CD8-positive, alpha-beta memory T cell (primary cell): Measurements from ENCODE around the gene PTPN4. TPM values are rescaled to one million over a fixed set of nuclear protein-coding genes. Genes with fewer than 3 reads are reported as not detected.

Experiments
- CTCF ChIA-PET: fragments of 350-600 bp; sonication (Branson Sonifier 250); formaldehyde crosslinking; loops from one replicate; lab custom pipeline; 2021; ENCODE audit warnings: antibody characterized with exemption; lab: Charles Lee
- POLR2A ChIA-PET: fragments of 350-600 bp; sonication (Branson Sonifier 250); formaldehyde crosslinking; loops from one replicate; lab custom pipeline; 2021; ENCODE audit warnings: antibody characterized with exemption; lab: Charles Lee
- DNase-seq, 5 donors: peaks; one replicate each; pipeline versions ENCODE4 v3.0.0 to v3.0.0-alpha.2; 2020 to 2022; ENCODE audit warnings: mixed read lengths in 1 of 5
- H3K27ac ChIP-seq: one replicate; pipeline ENCODE4 v1.7.0; 2013; ENCODE audit warnings: low read depth, mild to moderate bottlenecking, low read length, moderate library complexity
- H3K27me3 ChIP-seq: 2 replicates; pipeline ENCODE4 v1.7.0; 2013; ENCODE audit warnings: low read length, mild to moderate bottlenecking; ENCODE audit not compliant: insufficient read depth, poor library complexity, severe bottlenecking
- H3K36me3 ChIP-seq: 2 replicates; pipeline ENCODE4 v1.7.0; 2013; ENCODE audit warnings: mild to moderate bottlenecking, low read length, moderate library complexity; ENCODE audit not compliant: insufficient read depth
- H3K4me1 ChIP-seq: 2 replicates; pipeline ENCODE4 v1.7.0; 2013; ENCODE audit warnings: mild to moderate bottlenecking, low read length, moderate library complexity; ENCODE audit not compliant: insufficient read depth
- H3K4me3 ChIP-seq: 2 replicates; pipeline ENCODE4 v1.7.0; 2013; ENCODE audit warnings: mild to moderate bottlenecking, low read length
- H3K9me3 ChIP-seq: 2 replicates; pipeline ENCODE4 v1.7.0; 2013; ENCODE audit warnings: mild to moderate bottlenecking, low read length
- H3K27ac Mint-ChIP-seq, 8 donors: one replicate each; pipeline ENCODE4 v1.8.0; 2020 to 2021; ENCODE audit warnings: mixed read lengths in 8 of 8, mild to moderate bottlenecking in 6 of 8, inconsistent platforms in 3 of 8, moderate library complexity in 3 of 8
- H3K27me3 Mint-ChIP-seq, 2 donors: one replicate each; pipeline ENCODE4 v1.8.0; 2020 to 2021; ENCODE audit warnings: mixed read lengths in 2 of 2, mild to moderate bottlenecking in 1 of 2, moderate library complexity in 1 of 2
- H3K36me3 Mint-ChIP-seq, 3 donors: one replicate each; pipeline ENCODE4 v1.8.0; 2020 to 2021; ENCODE audit warnings: mixed read lengths in 3 of 3, inconsistent platforms in 1 of 3, mild to moderate bottlenecking in 1 of 3
- H3K4me1 Mint-ChIP-seq, 3 donors: one replicate each; pipeline ENCODE4 v1.8.0; 2020 to 2021; ENCODE audit warnings: mixed read lengths in 3 of 3, inconsistent platforms in 1 of 3, mild to moderate bottlenecking in 1 of 3
- H3K4me3 Mint-ChIP-seq, 7 donors: one replicate each; pipeline ENCODE4 v1.8.0; 2020 to 2021; ENCODE audit warnings: mixed read lengths in 7 of 7, mild to moderate bottlenecking in 6 of 7, moderate library complexity in 4 of 7, inconsistent platforms in 2 of 7
- H3K9me3 Mint-ChIP-seq, 5 donors: one replicate each; pipeline ENCODE4 v1.8.0; 2020 to 2022; ENCODE audit warnings: mixed read lengths in 5 of 5, mild to moderate bottlenecking in 3 of 5, moderate library complexity in 2 of 5, inconsistent platforms in 1 of 5
- polyA plus RNA-seq: library from polyadenylated mRNA; unstranded; fragments of 300-500 nt; fragmentation: Illumina TruSeq; gene quantifications from one replicate; pipeline ENCODE4 v1.2.3, GENCODE V29; 2021
- total RNA-seq, 2 experiments: library from RNA; stranded (reverse); gene quantifications; one replicate each; pipeline ENCODE4 v1.2.3, GENCODE V29; 2021

PTPN4 gene
- total and polyA plus RNA-seq, 3 experiments from 2014 or later = 29.0 to 161 (median 34.2) TPM

- no peak overlapping the region for H3K4me3 Mint-ChIP-seq
- CTCF ChIA-PET = interaction anchor here (0.9 to 1.2 kb wide), 3 partner anchors 11 to 22 kb away, joined by 3 to 5 read pairs (median 3); no protein-coding TSS in a partner anchor
- Histone ChIP-seq H3K36me3 (no peaks in the 10 kb centered on the region), H3K27ac (no peak overlapping the region), H3K9me3 (no peaks in the 10 kb centered on the region), H3K4me1 (no peaks in the 10 kb centered on the region), H3K27me3 (no peaks in the 10 kb centered on the region), H3K4me3 (no peak overlapping the region)
- peaks cover 0 to 6% (median 0%) of the 10 kb centered on the region in 5 donors for H3K9me3 Mint-ChIP-seq
- peaks cover 0 to 2% (median 0%) of the 10 kb centered on the region in 3 donors for H3K36me3 Mint-ChIP-seq
- peaks cover 1 to 11% of the 10 kb centered on the region in 2 donors for H3K27me3 Mint-ChIP-seq
- no peak for DNase-seq
- H3K27ac Mint-ChIP-seq = no peak overlapping the region
- POLR2A ChIA-PET = no interaction called here
- H3K4me1 Mint-ChIP-seq = no peaks in the 10 kb centered on the region
These were observed 34.9 kb upstream of the PTPN4 start for GRCh38 chr2:119724656-119725485.

DNA sequence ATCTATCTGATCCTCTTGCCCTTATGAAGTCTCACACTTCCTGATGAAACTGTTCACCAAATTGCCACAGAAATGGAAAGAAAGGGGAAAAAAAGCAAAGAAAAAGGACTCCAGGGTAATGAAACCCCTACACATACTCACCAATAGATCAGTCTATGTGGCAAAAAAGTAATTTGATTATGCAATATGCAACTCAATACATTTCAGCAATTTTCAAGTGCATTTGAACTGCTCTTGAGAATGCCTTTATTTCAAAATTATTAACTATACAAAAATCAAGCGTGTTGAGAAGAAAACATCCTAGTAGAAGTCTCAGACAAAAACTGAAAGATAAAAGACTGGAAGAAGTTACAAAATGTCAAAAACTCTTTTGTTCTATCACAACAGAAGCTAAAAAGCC, 32.2 kb upstream of the PTPN4 start:
- no peaks in the 10 kb centered on the region for H3K9me3 Mint-ChIP-seq
- no peaks in the 10 kb centered on the region for H3K27me3 ChIP-seq
- no peak overlapping the region for H3K4me3 Mint-ChIP-seq
- no peaks in the 10 kb centered on the region for H3K4me1 ChIP-seq
- ChIA-PET CTCF (no interaction called here), POLR2A (no interaction called here)
- peaks cover 0 to 2% (median 0%) of the 10 kb centered on the region in 3 donors for H3K36me3 Mint-ChIP-seq
- DNase-seq = no peak
- no peaks in the 10 kb centered on the region for H3K4me1 Mint-ChIP-seq
- H3K4me3 ChIP-seq = no peak overlapping the region
- H3K27ac Mint-ChIP-seq = no peak overlapping the region
- no peaks in the 10 kb centered on the region for H3K9me3 ChIP-seq
- H3K27ac ChIP-seq = no peak overlapping the region
- peaks cover 3 to 7% of the 10 kb centered on the region in 2 donors for H3K27me3 Mint-ChIP-seq
- no peaks in the 10 kb centered on the region for H3K36me3 ChIP-seq

DNA sequence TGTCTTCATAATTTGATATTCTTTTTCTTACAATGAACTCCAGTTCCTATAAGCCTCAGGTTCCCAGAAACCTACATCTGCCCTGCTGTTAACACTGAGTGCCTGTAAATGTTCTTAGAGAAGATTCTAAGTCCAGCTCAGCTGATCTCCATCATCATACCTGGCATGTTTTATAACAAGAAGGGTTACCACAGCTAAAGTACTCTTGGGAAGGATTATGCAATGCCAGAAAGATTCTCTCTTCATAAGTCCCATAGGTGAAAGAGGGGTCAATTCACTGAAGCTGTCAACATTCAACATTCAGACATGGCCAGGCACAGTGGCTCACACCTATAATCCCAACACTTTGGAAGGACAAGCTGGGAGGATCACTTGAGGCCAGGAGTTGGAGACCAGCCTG, 31.3 kb upstream of the PTPN4 start:
- no peaks in the 10 kb centered on the region for H3K9me3 ChIP-seq
- Mint-ChIP-seq H3K27ac (no peak overlapping the region), H3K27me3 (peaks cover 3 to 7% of the 10 kb centered on the region in 2 donors), H3K9me3 (no peaks in the 10 kb centered on the region), H3K4me1 (no peaks in the 10 kb centered on the region), H3K36me3 (peaks cover 0 to 2% (median 0%) of the 10 kb centered on the region in 3 donors), H3K4me3 (no peak overlapping the region)
- H3K4me3 ChIP-seq = no peak overlapping the region
- H3K27me3 ChIP-seq = no peaks in the 10 kb centered on the region
- no peak for DNase-seq
- no peak overlapping the region for H3K27ac ChIP-seq
- POLR2A ChIA-PET = no interaction called here
- no peaks in the 10 kb centered on the region for H3K36me3 ChIP-seq
- H3K4me1 ChIP-seq = no peaks in the 10 kb centered on the region
- CTCF ChIA-PET = no interaction called here

DNA sequence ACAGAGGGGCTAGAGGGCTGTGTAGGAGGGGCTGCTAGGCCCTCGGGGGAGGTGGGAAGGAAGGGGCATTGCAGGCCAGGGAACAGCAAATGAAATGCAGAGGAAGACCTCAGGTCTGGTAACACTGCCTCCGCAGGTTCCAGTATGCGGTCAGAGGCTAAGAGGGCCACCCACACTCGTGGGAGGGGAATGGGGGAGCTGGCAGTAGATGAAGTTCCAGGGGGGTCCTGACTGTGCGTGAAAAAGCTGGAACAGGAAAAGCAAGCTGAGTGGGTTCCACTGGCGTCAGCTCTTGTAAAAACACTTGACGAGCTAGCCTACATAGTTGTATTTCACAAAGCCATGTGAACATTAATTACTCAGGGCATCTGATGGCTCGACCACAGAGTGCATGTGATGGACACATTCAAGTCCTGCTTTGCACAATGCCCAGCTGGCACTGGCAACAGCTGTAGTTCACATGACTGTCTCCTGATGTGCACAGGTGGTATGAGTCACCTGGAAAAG, 29.0 kb upstream of the PTPN4 start:
- Histone ChIP-seq H3K4me1 (no peaks in the 10 kb centered on the region), H3K27ac (no peak overlapping the region), H3K4me3 (no peak overlapping the region), H3K36me3 (no peaks in the 10 kb centered on the region), H3K27me3 (no peaks in the 10 kb centered on the region), H3K9me3 (no peaks in the 10 kb centered on the region)
- ChIA-PET CTCF (interaction anchor here (1.2 kb wide), 1 partner anchor 8 kb away, joined by 3 read pairs; no protein-coding TSS in a partner anchor), POLR2A (no interaction called here)
- DNase-seq = no peak
- Mint-ChIP-seq H3K36me3 (peaks cover 0 to 2% (median 0%) of the 10 kb centered on the region in 3 donors), H3K27ac (no peak overlapping the region), H3K4me3 (no peak overlapping the region), H3K9me3 (no peaks in the 10 kb centered on the region), H3K27me3 (peaks cover 3 to 14% of the 10 kb centered on the region in 2 donors), H3K4me1 (no peaks in the 10 kb centered on the region)

GRCh38 chr2:119731983-119732382, 27.7 kb upstream of the PTPN4 start:
- no peaks in the 10 kb centered on the region for H3K4me1 ChIP-seq
- Mint-ChIP-seq H3K4me3 (peak overlapping the region in 1 of 7 donors; percentile 24), H3K9me3 (no peaks in the 10 kb centered on the region), H3K27me3 (peaks cover 3 to 14% of the 10 kb centered on the region in 2 donors), H3K27ac (no peak overlapping the region), H3K4me1 (no peaks in the 10 kb centered on the region), H3K36me3 (peaks cover 0 to 2% (median 0%) of the 10 kb centered on the region in 3 donors)
- CTCF ChIA-PET = no interaction called here
- no peak overlapping the region for H3K27ac ChIP-seq
- POLR2A ChIA-PET = no interaction called here
- H3K9me3 ChIP-seq = no peaks in the 10 kb centered on the region
- no peak overlapping the region for H3K4me3 ChIP-seq
- no peaks in the 10 kb centered on the region for H3K36me3 ChIP-seq
- H3K27me3 ChIP-seq = no peaks in the 10 kb centered on the region
- DNase-seq = no peak

DNA sequence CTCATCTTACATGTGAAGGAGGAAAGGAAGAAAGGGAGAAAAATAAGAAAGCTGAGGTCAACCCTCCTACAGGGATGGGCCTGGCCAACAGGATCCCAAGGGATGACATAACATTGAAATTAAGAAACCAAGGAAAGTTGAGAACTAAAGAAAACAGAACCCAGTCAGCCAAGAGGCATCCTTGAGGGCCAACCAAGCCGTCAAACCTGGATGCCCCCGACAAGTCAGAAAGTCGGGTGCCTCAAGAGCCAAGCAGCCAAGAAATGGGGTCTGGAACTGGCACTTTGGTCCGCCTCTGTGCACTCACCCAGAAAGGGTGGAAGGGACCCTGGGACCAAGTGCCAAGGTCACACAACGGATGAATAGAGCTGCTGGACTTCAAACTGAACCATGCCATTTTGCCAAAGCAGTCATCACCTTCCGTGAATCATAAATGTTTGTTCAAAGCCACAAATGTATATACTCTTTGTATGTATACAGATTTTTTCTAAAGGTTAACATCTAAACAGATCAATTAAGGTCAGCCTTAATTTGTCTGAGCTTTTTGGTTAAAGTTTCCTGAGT, 27.0 kb upstream of the PTPN4 start:
- Histone ChIP-seq H3K36me3 (no peaks in the 10 kb centered on the region), H3K4me3 (no peak overlapping the region), H3K27me3 (no peaks in the 10 kb centered on the region), H3K27ac (no peak overlapping the region), H3K9me3 (no peaks in the 10 kb centered on the region), H3K4me1 (no peaks in the 10 kb centered on the region)
- peaks cover 5 to 14% of the 10 kb centered on the region in 2 donors for H3K27me3 Mint-ChIP-seq
- ChIA-PET CTCF (no interaction called here), POLR2A (no interaction called here)
- peaks cover 0 to 2% (median 0%) of the 10 kb centered on the region in 3 donors for H3K36me3 Mint-ChIP-seq
- no peak for DNase-seq
- no peaks in the 10 kb centered on the region for H3K9me3 Mint-ChIP-seq
- no peaks in the 10 kb centered on the region for H3K4me1 Mint-ChIP-seq
- no peak overlapping the region for H3K4me3 Mint-ChIP-seq
- H3K27ac Mint-ChIP-seq = no peak overlapping the region

GRCh38 chr2:119734047-119734446, 25.7 kb upstream of the PTPN4 start:
- Histone ChIP-seq H3K27ac (no peak overlapping the region), H3K9me3 (no peaks in the 10 kb centered on the region), H3K4me3 (no peak overlapping the region), H3K27me3 (no peaks in the 10 kb centered on the region), H3K36me3 (no peaks in the 10 kb centered on the region), H3K4me1 (no peaks in the 10 kb centered on the region)
- H3K36me3 Mint-ChIP-seq = no peaks in the 10 kb centered on the region
- peak overlapping the region in 1 of 8 donors; percentile 11 for H3K27ac Mint-ChIP-seq
- CTCF ChIA-PET = no interaction called here
- no peaks in the 10 kb centered on the region for H3K9me3 Mint-ChIP-seq
- no peak overlapping the region for H3K4me3 Mint-ChIP-seq
- DNase-seq = no peak
- H3K27me3 Mint-ChIP-seq = peaks cover 6 to 11% of the 10 kb centered on the region in 2 donors
- no peaks in the 10 kb centered on the region for H3K4me1 Mint-ChIP-seq
- POLR2A ChIA-PET = no interaction called here

- Histone ChIP-seq H3K27me3 (no peaks in the 10 kb centered on the region), H3K9me3 (no peaks in the 10 kb centered on the region), H3K27ac (no peak overlapping the region), H3K4me3 (no peak overlapping the region), H3K4me1 (no peaks in the 10 kb centered on the region), H3K36me3 (no peaks in the 10 kb centered on the region)
- Mint-ChIP-seq H3K9me3 (no peaks in the 10 kb centered on the region), H3K27me3 (peaks cover 3 to 7% of the 10 kb centered on the region in 2 donors), H3K4me1 (no peaks in the 10 kb centered on the region), H3K27ac (no peak overlapping the region), H3K36me3 (no peaks in the 10 kb centered on the region), H3K4me3 (no peak overlapping the region)
- DNase-seq = no peak
- ChIA-PET CTCF (no interaction called here), POLR2A (no interaction called here)
These were observed 24.2 kb upstream of the PTPN4 start for GRCh38 chr2:119735565-119735964.
